Coronary artery (tissue), 2 donors: Measurements from ENCODE around the gene ATAD3C.
A peak's percentile ranks its signal among the peaks of the same experiment; 100 is the strongest.
"Not testable (repeated sequence)": the region's sequence is repeated elsewhere in the genome, so short reads cannot be mapped to it uniquely, and the experiment has no call there.

ENCODE experiments used
- DNase-seq: peaks from one replicate; pipeline ENCODE4 v3.0.0-alpha.2; 2017; ENCODE audit warnings: low spot score
- H3K27ac ChIP-seq, 2 donors: fragments of 200-600 bp; sonication (generic); one replicate each; pipeline ENCODE4 v1.5.1; 2016 to 2019
- H3K4me3 ChIP-seq: fragments of 200-600 bp; sonication (generic); 2 replicates; pipeline ENCODE4 v1.5.1; 2016; ENCODE audit warnings: mild to moderate bottlenecking, moderate library complexity
- CTCF ChIP-seq: fragments of 200-600 bp; sonication (generic); IDR thresholded peaks from one replicate; pipeline ENCODE4 v1.5.1; 2019; ENCODE audit warnings: antibody characterized with exemption

The ATAD3C gene

GRCh38 chr1:1507305-1507704 is 57.8 kb downstream of the ATAD3C start:
- Histone ChIP-seq H3K4me3 (no peak overlapping the region), H3K27ac (no peak overlapping the region)
- no peak for TF ChIP-seq CTCF
- no peak for DNase-seq

- DNase-seq, H3K4me3 ChIP-seq, H3K27ac ChIP-seq: not testable (repeated sequence)
Observed at GRCh38 chr1:1508775-1509464, 59.4 kb downstream of the ATAD3C start.

DNA sequence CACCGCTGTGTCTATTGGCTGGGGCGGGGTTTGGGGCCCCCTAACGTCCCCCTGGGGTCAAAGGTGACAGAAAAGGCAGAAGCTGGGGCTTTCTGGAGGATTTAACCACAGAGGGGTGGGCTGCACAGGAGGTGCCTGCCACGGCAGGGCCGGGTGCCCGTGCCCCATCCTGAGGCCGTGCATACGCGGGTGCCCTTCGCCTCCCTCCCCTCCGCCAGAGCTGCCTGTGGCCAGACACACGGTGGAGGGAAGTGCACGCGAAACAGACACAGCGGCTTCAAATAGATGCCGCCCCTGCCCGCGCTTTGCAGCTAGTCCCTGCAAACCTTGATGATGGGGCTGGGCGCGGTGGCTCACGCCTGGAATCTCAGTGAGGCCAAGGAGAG is 60.0 kb downstream of the ATAD3C start:
- DNase-seq, H3K4me3 ChIP-seq, H3K27ac ChIP-seq: not testable (repeated sequence)

- peak overlapping the region; percentile 79 for H3K4me3 ChIP-seq
- H3K27ac ChIP-seq: peak overlapping the region; percentile 87 to 91
- no peak for TF ChIP-seq CTCF
- no peak for DNase-seq
Observed at GRCh38 chr1:1510912-1511532, 61.5 kb downstream of the ATAD3C start.

GRCh38 chr1:1511533-1512285 is 62.2 kb downstream of the ATAD3C start, which contains the start of gene ATAD3A:
Gene ATAD3A, plus strand, starts transcription at chr1:1512162. Its CDS starts 107 bp downstream, at chr1:1512269.
- H3K27ac ChIP-seq: peak within 1 kb of the TSS; percentile 87 to 91
- H3K4me3 ChIP-seq: peak within 1 kb of the TSS; percentile 79
- no peak for TF ChIP-seq CTCF
- peak; percentile 97 for DNase-seq

DNA sequence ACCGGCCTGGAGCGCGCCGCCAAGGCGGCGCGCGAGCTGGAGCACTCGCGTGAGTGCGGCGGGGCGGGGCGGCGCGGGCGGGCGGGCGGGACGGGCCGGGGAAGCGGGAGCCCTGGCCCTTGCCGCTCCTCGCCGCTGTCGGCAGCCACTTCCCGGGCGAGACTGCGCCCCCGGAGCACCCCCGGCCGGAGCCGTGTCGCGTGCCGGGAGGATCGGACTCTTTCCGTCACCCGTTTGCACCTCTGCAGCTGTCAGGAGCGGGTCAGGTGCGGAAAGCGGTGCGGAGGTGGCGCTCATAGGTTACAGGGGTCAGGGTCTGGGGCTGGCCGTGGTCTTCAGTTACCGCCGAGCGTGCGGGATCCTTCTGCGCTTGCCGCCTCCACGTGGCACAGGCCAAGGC is 62.9 kb downstream of the ATAD3C start:
- H3K4me3 ChIP-seq: peak overlapping the region; percentile 79
- not testable (repeated sequence) for DNase-seq
- H3K27ac ChIP-seq: peak overlapping the region in 1 of 2 donors; percentile 91

DNA sequence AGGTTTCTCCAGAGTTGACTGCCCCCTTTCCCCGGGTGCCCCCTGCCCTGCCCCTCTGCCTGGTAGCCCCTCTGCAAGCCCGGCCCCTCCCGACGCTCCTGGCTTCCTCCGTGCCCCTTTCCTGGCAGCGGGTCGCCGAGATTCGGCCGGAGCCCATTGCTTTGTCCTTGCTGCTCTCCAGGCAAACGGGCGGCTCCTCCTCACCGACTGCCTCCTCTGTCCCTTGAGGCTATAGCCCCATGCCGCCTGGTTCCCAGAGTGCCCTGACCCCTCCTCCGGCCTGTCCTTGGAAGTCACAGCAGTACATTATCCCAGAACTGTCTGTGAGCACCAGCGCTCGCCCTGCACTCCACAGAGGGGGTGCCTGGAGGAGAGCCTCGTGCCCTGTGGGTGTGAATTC is 64.2 kb downstream of the ATAD3C start:
- DNase-seq, H3K27ac ChIP-seq, H3K4me3 ChIP-seq: not testable (repeated sequence)

- DNase-seq, H3K4me3 ChIP-seq, H3K27ac ChIP-seq: not testable (repeated sequence)
Observed at GRCh38 chr1:1514376-1514775, 64.9 kb downstream of the ATAD3C start.

- not testable (repeated sequence) for DNase-seq, H3K27ac ChIP-seq, H3K4me3 ChIP-seq
Observed at GRCh38 chr1:1516923-1517322, 67.4 kb downstream of the ATAD3C start.

- Histone ChIP-seq H3K27ac (no peak overlapping the region), H3K4me3 (no peak overlapping the region)
- no peak for DNase-seq
- no peak for TF ChIP-seq CTCF
Observed at GRCh38 chr1:1517973-1518620, 68.6 kb downstream of the ATAD3C start.

- not testable (repeated sequence) for H3K4me3 ChIP-seq, H3K27ac ChIP-seq, DNase-seq
Observed at GRCh38 chr1:1518621-1519007, 69.1 kb downstream of the ATAD3C start.
